SIG-M5 (cell line): Measurements from ENCODE around the gene FRRS1L.

ENCODE experiments used
- DNase-seq: peaks from one replicate; lab custom pipeline; 2025; lab: John Stamatoyannopoulos, UW

Gene FRRS1L

GRCh38 chr9:109166771-109167601 lies at the start of gene FRRS1L:
TSS of gene FRRS1L (minus strand) at chr9:109167249. CDS start at chr9:109167138, 111 bp downstream.
- DNase-seq: no peak

GRCh38 chr9:109214414-109214813 lies 47.4 kb upstream of the FRRS1L start:
- no peak for DNase-seq

- DNase-seq: no peak
Measured at GRCh38 chr9:109213285-109214121, 46.5 kb upstream of the FRRS1L start.

- no peak for DNase-seq
Measured at GRCh38 chr9:109212768-109213167, 45.7 kb upstream of the FRRS1L start.

- no peak for DNase-seq
Measured at GRCh38 chr9:109206670-109207069, 39.6 kb upstream of the FRRS1L start.

GRCh38 chr9:109205526-109205925 lies 38.5 kb upstream of the FRRS1L start:
- no peak for DNase-seq

- no peak for DNase-seq
Measured at GRCh38 chr9:109203761-109204360, 36.8 kb upstream of the FRRS1L start.

- no peak for DNase-seq
Measured at GRCh38 chr9:109199676-109200075, 32.6 kb upstream of the FRRS1L start.

- no peak for DNase-seq
Measured at GRCh38 chr9:109198736-109199382, 31.8 kb upstream of the FRRS1L start.

GRCh38 chr9:109193974-109194556 lies 27.0 kb upstream of the FRRS1L start:
- DNase-seq: no peak

- DNase-seq: no peak
Measured at GRCh38 chr9:109192732-109193361, 25.8 kb upstream of the FRRS1L start.

- DNase-seq: no peak
Measured at GRCh38 chr9:109191746-109192145, 24.7 kb upstream of the FRRS1L start.

GRCh38 chr9:109190151-109190550 lies 23.1 kb upstream of the FRRS1L start:
- no peak for DNase-seq

GRCh38 chr9:109186857-109187520 lies 19.9 kb upstream of the FRRS1L start:
- DNase-seq: no peak

- no peak for DNase-seq
Measured at GRCh38 chr9:109182940-109183798, 16.1 kb upstream of the FRRS1L start.

GRCh38 chr9:109182550-109182939 lies 15.5 kb upstream of the FRRS1L start:
- DNase-seq: no peak

- no peak for DNase-seq
Measured at GRCh38 chr9:109181284-109181683, 14.2 kb upstream of the FRRS1L start.

GRCh38 chr9:109179801-109180523 lies 12.9 kb upstream of the FRRS1L start:
- no peak for DNase-seq

GRCh38 chr9:109176963-109177362 lies 9.9 kb upstream of the FRRS1L start:
- no peak for DNase-seq
